ENCODE data around the gene NAA25.

NAA25 gene

GRCh38 chr12:112121780-112122565 is 13.4 kb upstream of the NAA25 start:
- CTCF ChIA-PET, result interaction anchor here (0.9 kb wide), 1 partner anchor 24 kb away, joined by 3 read pairs; no protein-coding TSS in a partner anchor
- POLR2A ChIA-PET (ENCODE audit: low non-redundant PET), result interaction anchor here (0.7 kb wide), 1 partner anchor 13 kb away, joined by 6 read pairs; the partner anchor contains the start of gene NAA25
- H3K27ac ChIP-seq, result peak overlapping the region; percentile 85
- no peak for TF ChIP-seq CTCF (conservative IDR thresholded peaks at IDR 0.05; ENCODE audit: low read depth)
- peak; percentile 59 for DNase-seq (ENCODE audit: low spot score)

- no peak for DNase-seq (ENCODE audit: low spot score)
- no peak for TF ChIP-seq CTCF (conservative IDR thresholded peaks at IDR 0.05; ENCODE audit: low read depth)
- H3K27ac ChIP-seq, result peak overlapping the region; percentile 28; the same call in 1 of the 2 replicates
- CTCF ChIA-PET, result no interaction called here
- POLR2A ChIA-PET (ENCODE audit: low non-redundant PET), result interaction anchor here (0.6 to 1.5 kb wide), 2 partner anchors 8 to 138 kb away, joined by 4 to 7 read pairs; partner anchors contain the start of gene TRAFD1
Observed at GRCh38 chr12:112117685-112118084, 9.1 kb upstream of the NAA25 start.

GRCh38 chr12:112116232-112117060 is 7.9 kb upstream of the NAA25 start:
- no peak for TF ChIP-seq CTCF (conservative IDR thresholded peaks at IDR 0.05; ENCODE audit: low read depth)
- CTCF ChIA-PET, result no interaction called here
- POLR2A ChIA-PET (ENCODE audit: low non-redundant PET), result interaction anchor here (1.5 kb wide), 1 partner anchor 9 kb away, joined by 7 read pairs; the partner anchor contains the start of gene TRAFD1
- H3K27ac ChIP-seq, result peak overlapping the region; percentile 48
- DNase-seq (ENCODE audit: low spot score), result no peak

- no peak for TF ChIP-seq CTCF (conservative IDR thresholded peaks at IDR 0.05; ENCODE audit: low read depth)
- ChIA-PET POLR2A (ENCODE audit: low non-redundant PET) (no interaction called here), CTCF (no interaction called here)
- H3K27ac ChIP-seq, result no peak overlapping the region
- DNase-seq (ENCODE audit: low spot score), result no peak
Observed at GRCh38 chr12:112115259-112116045, 6.9 kb upstream of the NAA25 start.

- ChIA-PET POLR2A (ENCODE audit: low non-redundant PET) (interaction anchor here (0.6 to 1.0 kb wide), 2 partner anchors 13 to 34 kb away, joined by 3 to 5 read pairs; partner anchors contain the start of gene TRAFD1), CTCF (interaction anchor here (0.6 kb wide), 2 partner anchors 93 to 1212 kb away, joined by 3 to 6 read pairs; no protein-coding TSS in a partner anchor)
- DNase-seq (ENCODE audit: low spot score), result peak; percentile 85
Observed at GRCh38 chr12:112112409-112113133, 4.0 kb upstream of the NAA25 start.

More at GRCh38 chr12:112112409-112113133, 4.0 kb upstream of the NAA25 start:
- TF ChIP-seq CTCF (conservative IDR thresholded peaks at IDR 0.05; ENCODE audit: low read depth), result no peak; the same call in 1 of the 2 replicates
- H3K27ac ChIP-seq, result peak overlapping the region; percentile 89
